ENCODE data around the gene KRT34.

DNA sequence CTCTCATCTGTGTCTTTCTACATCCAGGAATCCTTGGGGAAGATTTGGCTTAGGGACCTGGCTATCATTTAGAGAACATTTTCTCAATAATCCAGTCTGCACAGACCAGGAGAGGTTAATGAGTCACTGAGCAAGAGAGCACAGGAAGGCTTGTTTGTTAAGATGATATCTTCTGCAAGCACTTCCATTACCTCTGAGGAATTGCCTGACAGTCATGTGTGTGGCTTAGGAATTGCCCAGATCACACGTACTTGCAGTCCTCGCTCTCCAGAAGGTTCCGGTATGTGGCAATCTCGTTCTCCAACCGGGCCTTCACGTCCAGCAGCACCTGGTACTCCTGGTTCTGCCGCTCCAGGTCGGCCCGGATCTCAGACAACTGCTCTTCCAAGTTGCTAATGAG, 39.0 kb upstream of the KRT34 start:
- TF ChIP-seq, protein P1, sequence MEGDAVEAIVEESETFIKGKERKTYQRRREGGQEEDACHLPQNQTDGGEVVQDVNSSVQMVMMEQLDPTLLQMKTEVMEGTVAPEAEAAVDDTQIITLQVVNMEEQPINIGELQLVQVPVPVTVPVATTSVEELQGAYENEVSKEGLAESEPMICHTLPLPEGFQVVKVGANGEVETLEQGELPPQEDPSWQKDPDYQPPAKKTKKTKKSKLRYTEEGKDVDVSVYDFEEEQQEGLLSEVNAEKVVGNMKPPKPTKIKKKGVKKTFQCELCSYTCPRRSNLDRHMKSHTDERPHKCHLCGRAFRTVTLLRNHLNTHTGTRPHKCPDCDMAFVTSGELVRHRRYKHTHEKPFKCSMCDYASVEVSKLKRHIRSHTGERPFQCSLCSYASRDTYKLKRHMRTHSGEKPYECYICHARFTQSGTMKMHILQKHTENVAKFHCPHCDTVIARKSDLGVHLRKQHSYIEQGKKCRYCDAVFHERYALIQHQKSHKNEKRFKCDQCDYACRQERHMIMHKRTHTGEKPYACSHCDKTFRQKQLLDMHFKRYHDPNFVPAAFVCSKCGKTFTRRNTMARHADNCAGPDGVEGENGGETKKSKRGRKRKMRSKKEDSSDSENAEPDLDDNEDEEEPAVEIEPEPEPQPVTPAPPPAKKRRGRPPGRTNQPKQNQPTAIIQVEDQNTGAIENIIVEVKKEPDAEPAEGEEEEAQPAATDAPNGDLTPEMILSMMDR (conservative IDR thresholded peaks at IDR 0.05; ENCODE audit: low read length) = no peak
- no peak for TF ChIP-seq EZH2phosphoT487 (IDR thresholded peaks at IDR 0.05; ENCODE audit: borderline replicate concordance, low read depth, low read length)

All from OCI-LY7 (cell line).